Measurements from ENCODE around the gene CAVIN2. TPM values are rescaled to one million over a fixed set of nuclear protein-coding genes. Genes with fewer than 3 reads are reported as not detected.

CAVIN2 gene
- total RNA-seq, 1 experiment from 2014 or later = 0.28 TPM

DNA sequence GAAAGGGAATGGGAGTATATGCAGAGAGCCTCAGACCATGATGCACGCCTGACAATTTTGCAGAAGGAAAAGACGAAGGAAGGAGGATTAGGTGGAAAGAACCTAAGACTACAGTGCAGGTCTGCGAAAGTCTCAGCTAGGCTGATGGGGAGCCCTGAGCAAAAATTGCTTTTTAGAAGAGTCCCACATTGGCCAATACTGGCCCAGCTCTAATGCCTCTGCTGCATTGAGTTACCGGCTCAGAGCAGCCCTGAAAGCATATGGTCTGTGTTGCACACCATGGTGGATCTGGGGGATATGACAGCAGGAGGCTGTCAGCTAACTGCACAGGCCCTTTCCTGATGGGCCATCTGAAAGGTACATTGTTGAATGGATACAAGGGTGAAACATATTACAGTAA is 48.3 kb upstream of the CAVIN2 start (continued):
- TF ChIP-seq, protein P1, sequence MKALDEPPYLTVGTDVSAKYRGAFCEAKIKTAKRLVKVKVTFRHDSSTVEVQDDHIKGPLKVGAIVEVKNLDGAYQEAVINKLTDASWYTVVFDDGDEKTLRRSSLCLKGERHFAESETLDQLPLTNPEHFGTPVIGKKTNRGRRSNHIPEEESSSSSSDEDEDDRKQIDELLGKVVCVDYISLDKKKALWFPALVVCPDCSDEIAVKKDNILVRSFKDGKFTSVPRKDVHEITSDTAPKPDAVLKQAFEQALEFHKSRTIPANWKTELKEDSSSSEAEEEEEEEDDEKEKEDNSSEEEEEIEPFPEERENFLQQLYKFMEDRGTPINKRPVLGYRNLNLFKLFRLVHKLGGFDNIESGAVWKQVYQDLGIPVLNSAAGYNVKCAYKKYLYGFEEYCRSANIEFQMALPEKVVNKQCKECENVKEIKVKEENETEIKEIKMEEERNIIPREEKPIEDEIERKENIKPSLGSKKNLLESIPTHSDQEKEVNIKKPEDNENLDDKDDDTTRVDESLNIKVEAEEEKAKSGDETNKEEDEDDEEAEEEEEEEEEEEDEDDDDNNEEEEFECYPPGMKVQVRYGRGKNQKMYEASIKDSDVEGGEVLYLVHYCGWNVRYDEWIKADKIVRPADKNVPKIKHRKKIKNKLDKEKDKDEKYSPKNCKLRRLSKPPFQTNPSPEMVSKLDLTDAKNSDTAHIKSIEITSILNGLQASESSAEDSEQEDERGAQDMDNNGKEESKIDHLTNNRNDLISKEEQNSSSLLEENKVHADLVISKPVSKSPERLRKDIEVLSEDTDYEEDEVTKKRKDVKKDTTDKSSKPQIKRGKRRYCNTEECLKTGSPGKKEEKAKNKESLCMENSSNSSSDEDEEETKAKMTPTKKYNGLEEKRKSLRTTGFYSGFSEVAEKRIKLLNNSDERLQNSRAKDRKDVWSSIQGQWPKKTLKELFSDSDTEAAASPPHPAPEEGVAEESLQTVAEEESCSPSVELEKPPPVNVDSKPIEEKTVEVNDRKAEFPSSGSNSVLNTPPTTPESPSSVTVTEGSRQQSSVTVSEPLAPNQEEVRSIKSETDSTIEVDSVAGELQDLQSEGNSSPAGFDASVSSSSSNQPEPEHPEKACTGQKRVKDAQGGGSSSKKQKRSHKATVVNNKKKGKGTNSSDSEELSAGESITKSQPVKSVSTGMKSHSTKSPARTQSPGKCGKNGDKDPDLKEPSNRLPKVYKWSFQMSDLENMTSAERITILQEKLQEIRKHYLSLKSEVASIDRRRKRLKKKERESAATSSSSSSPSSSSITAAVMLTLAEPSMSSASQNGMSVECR (CRISPR knock-in tag; IDR thresholded peaks at IDR 0.05; ENCODE audit: borderline replicate concordance) = no peak
- TF ChIP-seq CREB1 (CRISPR knock-in tag; IDR thresholded peaks at IDR 0.05) = no peak
- no peak for TF ChIP-seq NR1H2 (CRISPR knock-in tag; IDR thresholded peaks at IDR 0.05)
- no peak for TF ChIP-seq ZNF317 (CRISPR knock-in tag; IDR thresholded peaks at IDR 0.05; ENCODE audit: borderline replicate concordance, low read depth)
- TF ChIP-seq ESRRA (CRISPR knock-in tag; IDR thresholded peaks at IDR 0.05; ENCODE audit: borderline replicate concordance) = no peak
- TF ChIP-seq ZNF121 (CRISPR knock-in tag; IDR thresholded peaks at IDR 0.05) = no peak
- TF ChIP-seq NR3C1 (CRISPR knock-in tag; conservative IDR thresholded peaks at IDR 0.05; ENCODE audit: low read depth) = no peak
- TF ChIP-seq, protein P2, sequence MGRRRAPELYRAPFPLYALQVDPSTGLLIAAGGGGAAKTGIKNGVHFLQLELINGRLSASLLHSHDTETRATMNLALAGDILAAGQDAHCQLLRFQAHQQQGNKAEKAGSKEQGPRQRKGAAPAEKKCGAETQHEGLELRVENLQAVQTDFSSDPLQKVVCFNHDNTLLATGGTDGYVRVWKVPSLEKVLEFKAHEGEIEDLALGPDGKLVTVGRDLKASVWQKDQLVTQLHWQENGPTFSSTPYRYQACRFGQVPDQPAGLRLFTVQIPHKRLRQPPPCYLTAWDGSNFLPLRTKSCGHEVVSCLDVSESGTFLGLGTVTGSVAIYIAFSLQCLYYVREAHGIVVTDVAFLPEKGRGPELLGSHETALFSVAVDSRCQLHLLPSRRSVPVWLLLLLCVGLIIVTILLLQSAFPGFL (CRISPR knock-in tag; IDR thresholded peaks at IDR 0.05; ENCODE audit: borderline replicate concordance) = no peak
- TF ChIP-seq, protein P3, sequence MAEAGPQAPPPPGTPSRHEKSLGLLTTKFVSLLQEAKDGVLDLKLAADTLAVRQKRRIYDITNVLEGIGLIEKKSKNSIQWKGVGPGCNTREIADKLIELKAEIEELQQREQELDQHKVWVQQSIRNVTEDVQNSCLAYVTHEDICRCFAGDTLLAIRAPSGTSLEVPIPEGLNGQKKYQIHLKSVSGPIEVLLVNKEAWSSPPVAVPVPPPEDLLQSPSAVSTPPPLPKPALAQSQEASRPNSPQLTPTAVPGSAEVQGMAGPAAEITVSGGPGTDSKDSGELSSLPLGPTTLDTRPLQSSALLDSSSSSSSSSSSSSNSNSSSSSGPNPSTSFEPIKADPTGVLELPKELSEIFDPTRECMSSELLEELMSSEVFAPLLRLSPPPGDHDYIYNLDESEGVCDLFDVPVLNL (CRISPR knock-in tag; IDR thresholded peaks at IDR 0.05; ENCODE audit: borderline replicate concordance, low read depth) = no peak
- no peak for TF ChIP-seq NR2C2 (CRISPR knock-in tag; IDR thresholded peaks at IDR 0.05)
- TF ChIP-seq ZNF219 (CRISPR knock-in tag; IDR thresholded peaks at IDR 0.05; ENCODE audit: borderline replicate concordance) = no peak

DNA sequence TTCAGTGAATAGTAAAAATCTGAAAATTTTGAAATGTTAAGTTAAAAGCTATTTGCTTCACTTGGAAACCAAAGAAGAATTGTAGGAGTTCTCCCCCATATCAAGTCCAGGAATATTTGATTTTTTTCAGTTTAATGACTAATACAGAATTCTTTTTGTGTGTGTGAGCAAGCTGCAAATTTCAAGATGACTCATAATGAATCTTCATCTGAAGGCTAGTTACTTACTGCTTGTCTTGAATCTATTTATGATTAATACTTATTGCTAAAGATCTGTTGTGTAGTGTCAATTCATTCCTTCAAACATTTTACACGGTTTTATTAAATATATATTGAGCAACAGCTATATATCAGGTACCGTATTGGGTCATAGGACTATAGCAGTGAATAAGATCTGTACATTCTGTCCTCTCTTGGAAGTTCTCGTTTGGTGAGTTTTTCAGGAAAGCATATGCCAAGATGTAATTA is 47.8 kb upstream of the CAVIN2 start:
- Mint-ChIP-seq H3K27me3 (ENCODE audit: low read depth) (no peaks in the 10 kb centered on the region), H3K4me1 (no peaks in the 10 kb centered on the region), H3K4me3 (no peak overlapping the region), H3K27ac (no peak overlapping the region), H3K36me3 (peaks cover 9% of the 10 kb centered on the region), H3K9me3 (peaks cover 13% of the 10 kb centered on the region)
- ATAC-seq = no peak
- ChIA-PET CTCF (interaction anchor here (0.9 kb wide), 1 partner anchor 24 kb away, joined by 4 read pairs; no protein-coding TSS in a partner anchor), POLR2A (no interaction called here)
- no peak for DNase-seq (ENCODE audit: low spot score)
- TF ChIP-seq TEAD1 (CRISPR knock-in tag; IDR thresholded peaks at IDR 0.05) = no peak
- TF ChIP-seq, protein P4, sequence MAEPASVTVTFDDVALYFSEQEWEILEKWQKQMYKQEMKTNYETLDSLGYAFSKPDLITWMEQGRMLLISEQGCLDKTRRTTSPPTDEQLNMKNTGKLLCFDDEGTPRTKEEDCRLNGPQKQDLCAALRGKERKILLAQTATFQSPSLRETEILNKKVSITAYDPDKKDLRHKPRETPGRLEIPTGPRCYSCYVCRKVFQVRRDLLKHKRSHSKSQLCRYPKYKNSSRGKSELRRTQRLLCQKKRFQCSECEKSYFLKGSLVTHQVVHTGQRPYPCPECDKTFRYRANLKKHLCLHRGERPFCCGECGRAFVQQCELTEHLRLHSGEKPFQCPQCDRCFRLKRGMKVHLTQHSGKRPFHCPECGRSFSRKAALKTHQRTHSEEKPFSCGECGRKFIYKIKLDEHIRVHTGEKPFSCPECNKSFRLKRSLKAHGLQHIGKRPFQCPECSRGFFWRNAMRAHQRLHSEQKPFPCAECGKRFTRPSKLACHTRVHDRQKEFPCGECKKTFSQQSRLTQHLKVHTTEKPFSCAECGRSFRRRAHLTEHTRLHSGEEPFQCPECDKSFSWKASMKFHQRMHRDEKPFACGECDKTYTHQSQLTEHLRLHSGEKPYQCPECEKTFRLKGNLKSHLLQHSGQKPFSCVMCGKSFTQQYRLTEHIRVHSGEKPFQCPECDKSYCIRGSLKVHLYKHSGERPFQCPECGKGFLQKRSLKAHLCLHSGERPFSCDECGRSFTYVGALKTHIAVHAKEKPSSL (CRISPR knock-in tag; conservative IDR thresholded peaks at IDR 0.05) = no peak
- TF ChIP-seq, protein P5, sequence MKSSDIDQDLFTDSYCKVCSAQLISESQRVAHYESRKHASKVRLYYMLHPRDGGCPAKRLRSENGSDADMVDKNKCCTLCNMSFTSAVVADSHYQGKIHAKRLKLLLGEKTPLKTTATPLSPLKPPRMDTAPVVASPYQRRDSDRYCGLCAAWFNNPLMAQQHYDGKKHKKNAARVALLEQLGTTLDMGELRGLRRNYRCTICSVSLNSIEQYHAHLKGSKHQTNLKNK (CRISPR knock-in tag; IDR thresholded peaks at IDR 0.05) = no peak
- TF ChIP-seq, protein P6, sequence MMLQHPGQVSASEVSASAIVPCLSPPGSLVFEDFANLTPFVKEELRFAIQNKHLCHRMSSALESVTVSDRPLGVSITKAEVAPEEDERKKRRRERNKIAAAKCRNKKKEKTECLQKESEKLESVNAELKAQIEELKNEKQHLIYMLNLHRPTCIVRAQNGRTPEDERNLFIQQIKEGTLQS (CRISPR knock-in tag; conservative IDR thresholded peaks at IDR 0.05) = no peak
- TF ChIP-seq, protein P7, sequence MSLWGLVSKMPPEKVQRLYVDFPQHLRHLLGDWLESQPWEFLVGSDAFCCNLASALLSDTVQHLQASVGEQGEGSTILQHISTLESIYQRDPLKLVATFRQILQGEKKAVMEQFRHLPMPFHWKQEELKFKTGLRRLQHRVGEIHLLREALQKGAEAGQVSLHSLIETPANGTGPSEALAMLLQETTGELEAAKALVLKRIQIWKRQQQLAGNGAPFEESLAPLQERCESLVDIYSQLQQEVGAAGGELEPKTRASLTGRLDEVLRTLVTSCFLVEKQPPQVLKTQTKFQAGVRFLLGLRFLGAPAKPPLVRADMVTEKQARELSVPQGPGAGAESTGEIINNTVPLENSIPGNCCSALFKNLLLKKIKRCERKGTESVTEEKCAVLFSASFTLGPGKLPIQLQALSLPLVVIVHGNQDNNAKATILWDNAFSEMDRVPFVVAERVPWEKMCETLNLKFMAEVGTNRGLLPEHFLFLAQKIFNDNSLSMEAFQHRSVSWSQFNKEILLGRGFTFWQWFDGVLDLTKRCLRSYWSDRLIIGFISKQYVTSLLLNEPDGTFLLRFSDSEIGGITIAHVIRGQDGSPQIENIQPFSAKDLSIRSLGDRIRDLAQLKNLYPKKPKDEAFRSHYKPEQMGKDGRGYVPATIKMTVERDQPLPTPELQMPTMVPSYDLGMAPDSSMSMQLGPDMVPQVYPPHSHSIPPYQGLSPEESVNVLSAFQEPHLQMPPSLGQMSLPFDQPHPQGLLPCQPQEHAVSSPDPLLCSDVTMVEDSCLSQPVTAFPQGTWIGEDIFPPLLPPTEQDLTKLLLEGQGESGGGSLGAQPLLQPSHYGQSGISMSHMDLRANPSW (CRISPR knock-in tag; conservative IDR thresholded peaks at IDR 0.05; ENCODE audit: low read depth) = no peak
- TF ChIP-seq RELA (CRISPR knock-in tag; IDR thresholded peaks at IDR 0.05; ENCODE audit: borderline replicate concordance) = no peak
- no peak for TF ChIP-seq SMAD4 (CRISPR knock-in tag; IDR thresholded peaks at IDR 0.05)
- TF ChIP-seq RORB (CRISPR knock-in tag; IDR thresholded peaks at IDR 0.05) = no peak
- TF ChIP-seq, protein P8, sequence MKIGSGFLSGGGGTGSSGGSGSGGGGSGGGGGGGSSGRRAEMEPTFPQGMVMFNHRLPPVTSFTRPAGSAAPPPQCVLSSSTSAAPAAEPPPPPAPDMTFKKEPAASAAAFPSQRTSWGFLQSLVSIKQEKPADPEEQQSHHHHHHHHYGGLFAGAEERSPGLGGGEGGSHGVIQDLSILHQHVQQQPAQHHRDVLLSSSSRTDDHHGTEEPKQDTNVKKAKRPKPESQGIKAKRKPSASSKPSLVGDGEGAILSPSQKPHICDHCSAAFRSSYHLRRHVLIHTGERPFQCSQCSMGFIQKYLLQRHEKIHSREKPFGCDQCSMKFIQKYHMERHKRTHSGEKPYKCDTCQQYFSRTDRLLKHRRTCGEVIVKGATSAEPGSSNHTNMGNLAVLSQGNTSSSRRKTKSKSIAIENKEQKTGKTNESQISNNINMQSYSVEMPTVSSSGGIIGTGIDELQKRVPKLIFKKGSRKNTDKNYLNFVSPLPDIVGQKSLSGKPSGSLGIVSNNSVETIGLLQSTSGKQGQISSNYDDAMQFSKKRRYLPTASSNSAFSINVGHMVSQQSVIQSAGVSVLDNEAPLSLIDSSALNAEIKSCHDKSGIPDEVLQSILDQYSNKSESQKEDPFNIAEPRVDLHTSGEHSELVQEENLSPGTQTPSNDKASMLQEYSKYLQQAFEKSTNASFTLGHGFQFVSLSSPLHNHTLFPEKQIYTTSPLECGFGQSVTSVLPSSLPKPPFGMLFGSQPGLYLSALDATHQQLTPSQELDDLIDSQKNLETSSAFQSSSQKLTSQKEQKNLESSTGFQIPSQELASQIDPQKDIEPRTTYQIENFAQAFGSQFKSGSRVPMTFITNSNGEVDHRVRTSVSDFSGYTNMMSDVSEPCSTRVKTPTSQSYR (CRISPR knock-in tag; IDR thresholded peaks at IDR 0.05) = no peak
- TF ChIP-seq JAZF1 (CRISPR knock-in tag; IDR thresholded peaks at IDR 0.05) = no peak
